HFFc6 (cell line): ENCODE measurements around the gene ZNF195. TPM values are rescaled to one million over a fixed set of nuclear protein-coding genes. Genes with fewer than 3 reads are reported as not detected.
"Not testable (repeated sequence)": the region's sequence is repeated elsewhere in the genome, so short reads cannot be mapped to it uniquely, and the experiment has no call there.

Experiments
- DNase-seq: peaks from one replicate; pipeline ENCODE4 v3.0.0-alpha.2; 2018
- H3K27ac Mint-ChIP-seq: 2 replicates; pipeline ENCODE4 v1.8.0; 2020; ENCODE audit warnings: mild to moderate bottlenecking, mixed read lengths
- H3K27me3 Mint-ChIP-seq: 2 replicates; pipeline ENCODE4 v1.8.0; 2021; ENCODE audit warnings: mild to moderate bottlenecking, moderate library complexity, mixed read lengths; ENCODE audit not compliant: insufficient read depth
- H3K36me3 Mint-ChIP-seq: 2 replicates; pipeline ENCODE4 v1.8.0; 2021; ENCODE audit warnings: low read depth, mixed read lengths
- H3K4me1 Mint-ChIP-seq: 2 replicates; pipeline ENCODE4 v1.8.0; 2020; ENCODE audit warnings: low read depth, mixed read lengths
- H3K4me3 Mint-ChIP-seq: 2 replicates; pipeline ENCODE4 v1.8.0; 2020; ENCODE audit warnings: mild to moderate bottlenecking, moderate library complexity, mixed read lengths
- H3K9me3 Mint-ChIP-seq: 2 replicates; pipeline ENCODE4 v1.8.0; 2020; ENCODE audit warnings: mild to moderate bottlenecking, mixed read lengths
- total RNA-seq, 6 experiments: library from RNA; stranded (reverse); fragmentation: NEBNext Ultra II Directional; extraction: Animal tissue kit (Norgen Biotek cat#: 25700); gene quantifications; 2 replicates in 1 of 6; 3 replicates in 5 of 6; pipeline ENCODE4 v1.2.3, GENCODE V29; 2021
- TF ChIP-seq, protein P1 (sequence below): fragments of 200-600 bp; sonication (generic); IDR thresholded peaks from 2 replicates; pipeline ENCODE4 v1.5.0; 2021; ENCODE audit warnings: antibody characterized with exemption, mild to moderate bottlenecking

The ZNF195 gene
- total RNA-seq, 6 experiments from 2014 or later = 16.9 to 22.4 (median 18.4) TPM

DNA sequence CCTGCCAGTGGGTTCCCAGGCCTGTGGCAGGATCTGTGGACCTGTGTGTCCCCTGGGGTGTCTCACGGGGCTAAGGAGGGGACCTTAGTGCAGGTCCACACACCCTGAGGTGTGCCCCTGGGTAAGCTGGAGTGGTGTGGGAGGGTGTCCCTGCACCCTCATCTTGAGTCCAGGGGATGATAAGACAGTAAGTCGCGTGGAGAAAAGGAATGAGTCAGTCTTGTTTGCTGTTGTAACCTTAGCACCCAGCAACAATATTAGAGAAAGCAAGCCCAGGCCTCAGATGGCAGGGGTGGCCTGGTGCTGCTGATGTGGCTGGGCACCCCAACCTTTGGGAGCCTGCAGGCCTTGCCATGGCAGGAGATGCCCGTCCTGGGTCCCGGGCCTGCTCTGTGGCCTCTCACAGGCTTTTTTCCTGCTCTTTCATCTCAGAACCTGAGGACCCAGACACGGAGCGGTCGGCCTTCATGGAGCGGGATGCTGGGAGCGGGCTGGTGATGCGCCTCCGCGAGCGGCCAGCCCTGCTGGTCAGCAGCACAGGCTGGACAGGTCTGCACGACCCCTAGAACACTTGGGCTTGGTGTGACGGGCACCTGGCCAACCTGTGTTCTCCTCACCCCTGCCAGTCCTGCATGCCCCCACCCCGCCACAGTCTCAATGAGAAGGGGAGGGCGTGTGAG is 23.4 kb upstream of the ZNF195 start:
- not testable (repeated sequence) for H3K27me3 Mint-ChIP-seq, H3K4me1 Mint-ChIP-seq

DNA sequence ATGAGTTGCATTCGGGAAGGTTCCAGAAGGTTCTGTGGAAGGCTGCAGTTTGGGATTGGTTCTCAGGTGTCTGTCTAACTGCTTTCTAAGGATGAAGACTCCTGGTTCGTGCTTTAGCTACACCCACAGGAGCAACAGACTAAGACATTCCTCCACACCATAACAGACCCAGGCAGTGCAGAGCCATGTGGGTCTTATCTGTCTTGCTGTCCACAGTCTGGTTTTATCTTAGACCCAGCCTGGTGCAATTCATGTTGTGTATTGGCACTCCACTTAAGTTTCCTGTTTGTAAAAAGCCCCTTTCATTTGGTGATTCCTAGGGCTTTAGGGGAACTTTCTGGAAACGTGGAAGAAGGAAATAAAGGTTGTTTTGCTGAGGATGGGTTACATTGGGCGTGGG is 22.1 kb upstream of the ZNF195 start:
- H3K4me3 Mint-ChIP-seq = not testable (repeated sequence)

More for the DNA sequence above, 23.4 kb upstream of the ZNF195 start:
- peak overlapping the region; percentile 81 for H3K27ac Mint-ChIP-seq
- not testable (repeated sequence) for DNase-seq, H3K4me3 Mint-ChIP-seq
- peaks cover 12% of the 10 kb centered on the region for H3K36me3 Mint-ChIP-seq
- H3K9me3 Mint-ChIP-seq = peaks cover 12% of the 10 kb centered on the region

DNA sequence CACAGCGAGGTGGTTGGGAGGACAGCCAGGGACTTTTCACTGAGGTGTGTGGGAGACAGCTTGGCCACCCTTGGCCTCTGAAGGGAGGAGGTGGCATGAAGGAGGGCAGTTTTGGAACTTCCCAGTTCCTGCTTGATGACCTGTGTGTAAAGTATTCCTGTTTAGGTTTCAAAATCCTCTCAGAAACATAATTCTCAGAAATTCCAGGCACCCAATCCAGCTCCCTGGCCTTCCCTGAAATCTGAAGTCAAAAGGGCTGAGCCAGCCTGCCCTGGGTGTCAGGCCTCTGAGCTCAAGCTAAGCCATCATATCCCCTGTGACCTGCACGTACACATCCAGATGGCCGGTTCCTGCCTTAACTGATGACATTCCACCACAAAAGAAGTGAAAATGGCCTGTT is 19.6 kb upstream of the ZNF195 start:
- H3K27me3 Mint-ChIP-seq, H3K4me3 Mint-ChIP-seq, DNase-seq: not testable (repeated sequence)
- Mint-ChIP-seq H3K36me3 (peaks cover 24% of the 10 kb centered on the region), H3K4me1 (peaks cover 10% of the 10 kb centered on the region), H3K27ac (0 out of 2 replicates have a peak overlapping the region, but pooled peaks have one; percentile 8), H3K9me3 (peaks cover 12% of the 10 kb centered on the region)

More for the DNA sequence above, 22.1 kb upstream of the ZNF195 start:
- H3K27ac Mint-ChIP-seq, DNase-seq, H3K27me3 Mint-ChIP-seq, H3K4me1 Mint-ChIP-seq: not testable (repeated sequence)
- Mint-ChIP-seq H3K9me3 (peaks cover 12% of the 10 kb centered on the region), H3K36me3 (peaks cover 12% of the 10 kb centered on the region)

DNA sequence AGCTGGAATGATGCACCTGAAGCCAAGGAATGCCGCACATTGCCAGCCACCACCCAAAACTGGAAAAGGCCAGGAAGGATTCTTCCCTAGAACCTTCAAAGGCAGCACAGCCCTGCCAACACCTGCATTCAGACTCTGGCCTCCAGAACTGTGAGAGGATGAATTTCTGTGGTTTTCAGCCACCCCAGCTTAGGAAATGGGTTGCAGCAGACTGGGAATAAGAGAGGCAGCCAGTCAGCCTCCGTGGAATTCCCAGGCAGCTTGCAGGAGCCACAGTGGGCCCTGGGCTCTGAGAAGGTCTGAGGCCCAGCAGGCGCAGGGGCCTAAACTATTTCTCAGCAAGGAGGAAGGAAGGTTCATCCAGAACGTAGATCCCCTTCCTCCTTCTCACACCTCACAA is 19.2 kb upstream of the ZNF195 start:
- Mint-ChIP-seq H3K4me1 (peaks cover 14% of the 10 kb centered on the region), H3K9me3 (peaks cover 12% of the 10 kb centered on the region), H3K36me3 (peaks cover 24% of the 10 kb centered on the region)
- not testable (repeated sequence) for H3K27ac Mint-ChIP-seq, H3K27me3 Mint-ChIP-seq, H3K4me3 Mint-ChIP-seq, DNase-seq

DNA sequence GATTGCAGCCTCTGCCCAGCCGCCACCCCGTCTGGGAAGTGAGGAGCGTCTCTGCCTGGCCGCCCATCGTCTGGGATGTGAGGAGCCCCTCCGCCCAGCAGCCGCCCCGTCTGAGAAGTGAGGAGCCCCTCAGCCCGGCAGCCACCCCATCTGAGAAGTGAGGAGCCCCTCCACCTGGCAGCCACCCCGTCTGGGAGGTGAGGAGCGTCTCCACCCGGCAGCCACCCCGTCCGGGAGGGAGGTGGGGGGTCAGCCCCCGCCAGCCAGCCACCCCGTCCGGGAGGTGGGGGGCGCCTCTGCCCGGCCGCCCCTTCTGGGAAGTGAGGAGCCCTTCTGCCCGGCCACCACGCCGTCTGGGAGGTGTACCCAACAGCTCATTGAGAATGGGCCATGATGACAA is 18.3 kb upstream of the ZNF195 start:
- not testable (repeated sequence) for H3K27ac Mint-ChIP-seq, DNase-seq, H3K27me3 Mint-ChIP-seq, H3K4me3 Mint-ChIP-seq
- Mint-ChIP-seq H3K4me1 (peaks cover 21% of the 10 kb centered on the region), H3K36me3 (peaks cover 24% of the 10 kb centered on the region), H3K9me3 (peaks cover 11% of the 10 kb centered on the region)

DNA sequence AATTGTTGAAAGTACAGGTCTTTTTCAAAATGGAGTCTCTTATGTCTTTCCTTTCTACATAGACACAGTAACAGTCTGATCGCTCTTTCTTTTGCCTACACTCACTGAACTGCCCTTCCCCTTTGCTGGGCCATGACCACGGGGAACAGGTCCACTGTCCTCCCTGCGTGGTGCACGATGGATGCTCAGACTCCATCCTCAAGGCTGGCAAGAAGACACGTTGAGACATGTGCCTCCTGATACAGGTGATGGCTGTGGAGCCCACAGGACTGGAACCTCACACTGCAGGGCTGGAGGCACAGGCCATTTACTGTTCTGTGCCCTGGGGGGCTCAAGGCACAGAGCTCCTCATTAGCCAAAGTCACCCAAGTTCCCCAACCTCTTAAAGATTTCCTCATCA is 16.5 kb upstream of the ZNF195 start:
- not testable (repeated sequence) for H3K27ac Mint-ChIP-seq, H3K9me3 Mint-ChIP-seq, H3K27me3 Mint-ChIP-seq, DNase-seq, H3K4me3 Mint-ChIP-seq
- Mint-ChIP-seq H3K4me1 (peaks cover 21% of the 10 kb centered on the region), H3K36me3 (peaks cover 32% of the 10 kb centered on the region)

DNA sequence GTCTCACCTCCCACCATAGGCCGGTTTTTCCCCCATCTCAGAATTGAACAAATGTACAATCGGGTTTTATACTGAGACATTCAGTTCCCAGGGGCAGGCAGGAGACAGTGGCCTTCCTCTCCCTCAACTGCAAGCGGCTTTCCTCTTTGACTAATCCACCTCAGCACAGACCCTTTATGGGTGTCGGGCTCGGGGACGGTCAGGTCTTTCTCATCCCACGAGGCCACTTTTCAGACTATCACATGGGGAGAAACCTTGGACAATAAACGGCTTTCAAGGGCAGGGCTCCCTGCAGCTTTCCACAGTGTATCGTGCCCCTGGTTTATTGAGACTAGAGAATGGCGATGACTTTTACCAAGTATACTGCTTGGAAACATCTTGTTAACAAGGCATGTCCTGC is 16.0 kb upstream of the ZNF195 start:
- DNase-seq, H3K27me3 Mint-ChIP-seq, H3K27ac Mint-ChIP-seq, H3K9me3 Mint-ChIP-seq, H3K4me3 Mint-ChIP-seq: not testable (repeated sequence)
- H3K36me3 Mint-ChIP-seq = peaks cover 35% of the 10 kb centered on the region
- H3K4me1 Mint-ChIP-seq = peaks cover 21% of the 10 kb centered on the region

DNA sequence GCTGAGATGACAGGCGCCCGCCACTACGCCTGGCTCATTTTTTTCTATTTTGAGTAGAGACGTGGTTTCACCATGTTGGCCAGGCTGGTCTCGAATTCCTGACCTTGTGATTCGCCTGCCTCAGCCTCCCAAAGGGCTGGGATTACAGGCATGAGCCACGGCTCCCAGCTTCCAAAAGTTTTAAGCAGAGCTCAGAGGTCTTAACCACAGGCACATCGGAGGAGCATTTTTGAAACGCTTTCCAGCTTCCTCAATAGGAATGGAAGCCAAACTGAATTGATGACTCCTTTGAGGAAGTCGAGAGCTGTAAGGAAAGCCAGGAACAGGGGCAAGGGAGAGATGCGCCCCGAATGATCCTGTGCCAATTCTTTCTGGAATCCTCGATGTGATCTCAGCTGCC is 14.5 kb upstream of the ZNF195 start:
- Mint-ChIP-seq H3K27ac (peak overlapping the region; percentile 81), H3K4me1 (peaks cover 21% of the 10 kb centered on the region), H3K4me3 (peak overlapping the region; percentile 46; the same call in 1 of the 2 replicates), H3K36me3 (peaks cover 33% of the 10 kb centered on the region)
- peak; percentile 80 for DNase-seq
- not testable (repeated sequence) for H3K27me3 Mint-ChIP-seq, H3K9me3 Mint-ChIP-seq

DNA sequence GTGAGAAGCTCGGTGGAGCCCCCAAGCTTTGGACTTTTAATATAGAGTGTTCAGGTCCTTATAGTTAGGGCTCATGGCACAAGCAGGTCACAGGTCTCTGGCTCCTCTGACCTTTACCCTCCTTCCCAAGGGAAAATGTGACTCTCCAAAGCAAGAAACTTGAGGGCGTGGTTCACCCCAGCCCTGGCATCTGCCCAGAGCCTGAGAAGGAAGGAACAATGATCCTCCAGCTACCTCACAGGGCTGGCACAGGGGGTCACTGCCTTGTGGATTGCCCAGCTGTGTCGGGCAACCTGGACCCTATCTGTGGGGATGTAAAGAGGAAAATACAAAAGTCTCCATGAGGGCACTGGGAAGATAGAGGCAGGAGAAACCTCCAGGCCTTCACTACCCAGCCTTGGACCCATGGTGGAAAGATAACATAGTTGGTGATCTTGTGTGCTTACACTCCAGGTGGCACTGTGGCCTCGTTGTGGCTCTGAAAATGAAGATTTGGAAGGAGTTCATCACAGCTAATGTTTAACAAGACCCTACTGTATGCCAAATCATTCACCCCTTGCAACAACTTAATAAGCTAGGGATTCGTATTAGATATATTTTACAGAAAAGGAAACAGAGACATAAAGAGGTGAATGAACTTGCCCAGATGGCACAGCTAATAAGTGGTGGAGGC is 3.8 kb upstream of the ZNF195 start:
- H3K9me3 Mint-ChIP-seq = peaks cover 12% of the 10 kb centered on the region
- TF ChIP-seq, protein P1, sequence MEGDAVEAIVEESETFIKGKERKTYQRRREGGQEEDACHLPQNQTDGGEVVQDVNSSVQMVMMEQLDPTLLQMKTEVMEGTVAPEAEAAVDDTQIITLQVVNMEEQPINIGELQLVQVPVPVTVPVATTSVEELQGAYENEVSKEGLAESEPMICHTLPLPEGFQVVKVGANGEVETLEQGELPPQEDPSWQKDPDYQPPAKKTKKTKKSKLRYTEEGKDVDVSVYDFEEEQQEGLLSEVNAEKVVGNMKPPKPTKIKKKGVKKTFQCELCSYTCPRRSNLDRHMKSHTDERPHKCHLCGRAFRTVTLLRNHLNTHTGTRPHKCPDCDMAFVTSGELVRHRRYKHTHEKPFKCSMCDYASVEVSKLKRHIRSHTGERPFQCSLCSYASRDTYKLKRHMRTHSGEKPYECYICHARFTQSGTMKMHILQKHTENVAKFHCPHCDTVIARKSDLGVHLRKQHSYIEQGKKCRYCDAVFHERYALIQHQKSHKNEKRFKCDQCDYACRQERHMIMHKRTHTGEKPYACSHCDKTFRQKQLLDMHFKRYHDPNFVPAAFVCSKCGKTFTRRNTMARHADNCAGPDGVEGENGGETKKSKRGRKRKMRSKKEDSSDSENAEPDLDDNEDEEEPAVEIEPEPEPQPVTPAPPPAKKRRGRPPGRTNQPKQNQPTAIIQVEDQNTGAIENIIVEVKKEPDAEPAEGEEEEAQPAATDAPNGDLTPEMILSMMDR = no peak
- H3K4me1 Mint-ChIP-seq = peaks cover 22% of the 10 kb centered on the region
- H3K27me3 Mint-ChIP-seq = peaks cover 3% of the 10 kb centered on the region; the same call in 1 of the 2 replicates
- H3K36me3 Mint-ChIP-seq = peaks cover 43% of the 10 kb centered on the region
- H3K4me3 Mint-ChIP-seq = no peak overlapping the region
- H3K27ac Mint-ChIP-seq = no peak overlapping the region
- DNase-seq = no peak
